Fibroblast of lung (primary cell): ENCODE measurements around the gene ZBTB42. TPM values are rescaled to one million over a fixed set of nuclear protein-coding genes. Genes with fewer than 3 reads are reported as not detected.

Experiments
- DNase-seq, 2 donors: peaks; one replicate each; pipeline versions ENCODE4 v3.0.0 to v3.0.0-alpha.2; 2010; ENCODE audit warnings: low read depth in 2 of 2
- H2AFZ ChIP-seq: 2 replicates; pipeline ENCODE4 v1.5.1; 2012; ENCODE audit warnings: low read length, control low read depth, inconsistent platforms
- H3K27ac ChIP-seq: 2 replicates; pipeline ENCODE4 v1.5.1; 2011; ENCODE audit warnings: low read length, control low read depth; ENCODE audit not compliant: insufficient read depth
- H3K27me3 ChIP-seq: 2 replicates; pipeline ENCODE4 v1.5.1; 2011; ENCODE audit warnings: mild to moderate bottlenecking, low read length; ENCODE audit not compliant: control insufficient read depth, insufficient read depth
- H3K36me3 ChIP-seq: 2 replicates; pipeline ENCODE4 v1.5.1; 2011; ENCODE audit warnings: low read length; ENCODE audit not compliant: control insufficient read depth, insufficient read depth
- H3K4me1 ChIP-seq: 2 replicates; pipeline ENCODE4 v1.5.1; 2011; ENCODE audit warnings: low read length; ENCODE audit not compliant: control insufficient read depth, insufficient read depth; ENCODE audit errors: extremely low read depth
- H3K4me2 ChIP-seq: 2 replicates; pipeline ENCODE4 v1.5.1; 2011; ENCODE audit warnings: low read length, control low read depth; ENCODE audit not compliant: insufficient read depth; ENCODE audit errors: extremely low read depth
- H3K4me3 ChIP-seq, 4 experiments: fragments of 200-600 bp in 1 of 4; sonication (generic) in 1 of 4; replicated peaks in 1 of 4; 2 replicates each; pipeline ENCODE4 v1.5.1; 2011 to 2016; ENCODE audit warnings: low read length in 4 of 4, low read depth in 3 of 4, mild to moderate bottlenecking in 3 of 4, control low read depth in 2 of 4, inconsistent platforms in 1 of 4, mixed read lengths in 1 of 4; ENCODE audit not compliant: insufficient read depth in 1 of 4; ENCODE audit errors: control extremely low read depth in 1 of 4
- H3K79me2 ChIP-seq: 2 replicates; pipeline ENCODE4 v1.5.1; 2012; ENCODE audit warnings: mild to moderate bottlenecking, low read length, inconsistent platforms; ENCODE audit not compliant: control insufficient read depth, insufficient read depth
- H3K9ac ChIP-seq: 2 replicates; pipeline ENCODE4 v1.5.1; 2011; ENCODE audit warnings: mild to moderate bottlenecking, low read length, control low read depth; ENCODE audit not compliant: insufficient read depth
- H3K9me3 ChIP-seq: 2 replicates; pipeline ENCODE4 v1.5.1; 2012; ENCODE audit warnings: low read depth, low read length; ENCODE audit not compliant: control insufficient read depth, insufficient read depth
- H4K20me1 ChIP-seq: 2 replicates; pipeline ENCODE4 v1.5.1; 2011; ENCODE audit warnings: low read length; ENCODE audit not compliant: control insufficient read depth, insufficient read depth; ENCODE audit errors: extremely low read depth
- EZH2 ChIP-seq: IDR thresholded peaks from 2 replicates; pipeline ENCODE4 v1.5.1; 2012; ENCODE audit warnings: low read length, control low read depth, mild to moderate bottlenecking; ENCODE audit errors: missing control alignments
- polyA plus RNA-seq, 2 donors: library from polyadenylated mRNA; depleted of rRNA in 1 of 2; stranded (reverse) in 1 of 2; unstranded in 1 of 2; fragments of >200 nt; gene quantifications; 2 replicates each; pipeline ENCODE4 v1.2.1, GENCODE V29; 2011 to 2012; ENCODE audit warnings: missing spikeins in 1 of 2
- total RNA-seq: library from RNA; depleted of rRNA; stranded (reverse); fragments of >200 nt; gene quantifications from 2 replicates; pipeline ENCODE4 v1.2.1, GENCODE V29; 2014
- TF ChIP-seq, protein P1 (sequence below), 2 donors: IDR thresholded peaks in 1 of 2; conservative IDR thresholded peaks in 1 of 2; 1 replicate in 1 of 2; 2 replicates in 1 of 2; pipeline ENCODE4 v1.5.1; 2011 to 2012; ENCODE audit warnings: low read length in 2 of 2, control low read depth in 1 of 2, inconsistent platforms in 1 of 2, low read depth in 1 of 2, mild to moderate bottlenecking in 1 of 2

ZBTB42 gene
- total and polyA plus RNA-seq, 2 donors (not counting 1 experiment from before 2014, with no cell fraction given) = 1.1 to 2.3 TPM

DNA sequence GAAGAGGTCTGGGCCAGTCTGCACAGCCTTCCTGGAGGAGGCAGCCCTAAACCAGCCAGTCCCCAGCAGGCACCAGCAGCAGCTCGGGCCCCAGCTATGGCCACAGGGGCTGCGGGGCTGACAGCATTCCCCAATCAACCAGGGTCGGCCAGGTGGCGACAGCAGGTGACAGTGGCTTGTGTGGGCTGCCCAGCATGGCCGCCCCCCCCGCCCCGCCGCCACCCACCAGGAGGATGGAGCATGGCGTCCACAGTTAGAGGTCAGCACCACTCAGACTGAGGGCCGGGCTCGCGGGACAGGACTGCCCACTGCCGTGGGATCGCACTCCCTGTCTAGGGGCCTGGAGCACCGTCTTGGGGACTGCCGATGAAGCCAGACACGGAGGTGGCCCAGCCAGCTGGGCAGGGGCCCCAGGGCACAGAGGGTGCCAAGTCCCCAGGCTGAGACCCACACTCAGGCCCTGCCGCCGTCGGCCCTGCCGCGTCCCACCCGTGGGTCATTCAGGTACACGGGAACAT lies 20.3 kb upstream of the ZBTB42 start:
- H2AFZ ChIP-seq = no peak overlapping the region
- H3K27me3 ChIP-seq = no peaks in the 10 kb centered on the region
- no peaks in the 10 kb centered on the region for H3K79me2 ChIP-seq
- H3K9ac ChIP-seq = no peak overlapping the region
- TF ChIP-seq, protein P1, sequence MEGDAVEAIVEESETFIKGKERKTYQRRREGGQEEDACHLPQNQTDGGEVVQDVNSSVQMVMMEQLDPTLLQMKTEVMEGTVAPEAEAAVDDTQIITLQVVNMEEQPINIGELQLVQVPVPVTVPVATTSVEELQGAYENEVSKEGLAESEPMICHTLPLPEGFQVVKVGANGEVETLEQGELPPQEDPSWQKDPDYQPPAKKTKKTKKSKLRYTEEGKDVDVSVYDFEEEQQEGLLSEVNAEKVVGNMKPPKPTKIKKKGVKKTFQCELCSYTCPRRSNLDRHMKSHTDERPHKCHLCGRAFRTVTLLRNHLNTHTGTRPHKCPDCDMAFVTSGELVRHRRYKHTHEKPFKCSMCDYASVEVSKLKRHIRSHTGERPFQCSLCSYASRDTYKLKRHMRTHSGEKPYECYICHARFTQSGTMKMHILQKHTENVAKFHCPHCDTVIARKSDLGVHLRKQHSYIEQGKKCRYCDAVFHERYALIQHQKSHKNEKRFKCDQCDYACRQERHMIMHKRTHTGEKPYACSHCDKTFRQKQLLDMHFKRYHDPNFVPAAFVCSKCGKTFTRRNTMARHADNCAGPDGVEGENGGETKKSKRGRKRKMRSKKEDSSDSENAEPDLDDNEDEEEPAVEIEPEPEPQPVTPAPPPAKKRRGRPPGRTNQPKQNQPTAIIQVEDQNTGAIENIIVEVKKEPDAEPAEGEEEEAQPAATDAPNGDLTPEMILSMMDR (conservative IDR thresholded peaks at IDR 0.05 in 1 of 2, IDR thresholded peaks at IDR 0.05 in 1 of 2; ENCODE audit: low read depth in 1 of 2, low read length in 2 of 2) = no peak
- no peak for TF ChIP-seq EZH2
- no peak overlapping the region for H3K4me3 ChIP-seq
- no peak overlapping the region for H3K4me2 ChIP-seq
- no peak for DNase-seq
- no peak overlapping the region for H3K27ac ChIP-seq
- no peaks in the 10 kb centered on the region for H3K9me3 ChIP-seq
- H4K20me1 ChIP-seq = no peaks in the 10 kb centered on the region
- no peaks in the 10 kb centered on the region for H3K4me1 ChIP-seq
- peaks cover 10% of the 10 kb centered on the region for H3K36me3 ChIP-seq

DNA sequence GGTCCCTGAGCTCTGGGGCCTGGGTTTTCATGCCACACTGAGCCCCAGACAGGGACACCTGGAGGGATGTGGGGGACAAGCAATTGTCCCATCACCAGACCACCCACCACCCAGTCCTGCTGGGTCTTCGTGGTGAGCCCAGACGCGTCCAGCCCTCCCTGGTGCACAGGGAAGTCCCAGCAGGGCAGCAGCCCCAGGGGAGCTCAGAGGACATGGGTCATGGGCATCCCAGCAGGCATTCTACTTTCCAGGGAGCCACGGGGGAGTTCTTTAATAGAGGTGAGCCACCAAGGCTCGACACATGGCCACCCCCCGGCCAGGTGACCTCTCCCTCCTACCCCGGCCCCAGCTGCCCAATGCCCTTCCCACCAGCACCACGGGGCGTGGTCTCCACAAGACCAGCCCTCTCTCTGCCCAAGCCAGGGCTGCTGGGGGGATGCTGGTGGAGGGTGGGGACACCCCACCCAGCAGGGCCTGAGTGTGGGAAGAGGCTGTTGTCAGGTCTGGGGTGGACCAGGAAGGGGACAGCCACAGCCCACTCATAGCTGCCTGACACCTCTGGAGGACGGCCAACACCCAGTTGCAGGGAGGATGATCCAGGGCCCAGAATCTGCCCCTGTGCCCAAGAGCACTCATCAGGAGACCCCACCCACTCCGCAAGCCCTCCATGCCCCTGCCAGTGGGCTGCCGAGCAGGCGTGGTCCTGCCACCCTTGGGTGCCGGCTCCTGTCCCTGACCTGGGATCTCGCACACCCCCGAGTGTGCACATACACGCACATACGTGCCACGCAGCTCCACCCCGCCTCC lies 19.4 kb upstream of the ZBTB42 start:
- no peak overlapping the region for H3K4me2 ChIP-seq
- H4K20me1 ChIP-seq = no peaks in the 10 kb centered on the region
- H3K9me3 ChIP-seq = no peaks in the 10 kb centered on the region
- H3K4me3 ChIP-seq = no peak overlapping the region
- H3K27ac ChIP-seq = no peak overlapping the region
- no peak for DNase-seq
- TF ChIP-seq EZH2 = no peak
- TF ChIP-seq, protein P1 (conservative IDR thresholded peaks at IDR 0.05 in 1 of 2, IDR thresholded peaks at IDR 0.05 in 1 of 2; ENCODE audit: low read depth in 1 of 2, low read length in 2 of 2) = no peak
- no peaks in the 10 kb centered on the region for H3K27me3 ChIP-seq
- H3K9ac ChIP-seq = no peak overlapping the region
- no peaks in the 10 kb centered on the region for H3K4me1 ChIP-seq
- H3K36me3 ChIP-seq = peaks cover 9% of the 10 kb centered on the region
- H3K79me2 ChIP-seq = no peaks in the 10 kb centered on the region
- H2AFZ ChIP-seq = no peak overlapping the region

DNA sequence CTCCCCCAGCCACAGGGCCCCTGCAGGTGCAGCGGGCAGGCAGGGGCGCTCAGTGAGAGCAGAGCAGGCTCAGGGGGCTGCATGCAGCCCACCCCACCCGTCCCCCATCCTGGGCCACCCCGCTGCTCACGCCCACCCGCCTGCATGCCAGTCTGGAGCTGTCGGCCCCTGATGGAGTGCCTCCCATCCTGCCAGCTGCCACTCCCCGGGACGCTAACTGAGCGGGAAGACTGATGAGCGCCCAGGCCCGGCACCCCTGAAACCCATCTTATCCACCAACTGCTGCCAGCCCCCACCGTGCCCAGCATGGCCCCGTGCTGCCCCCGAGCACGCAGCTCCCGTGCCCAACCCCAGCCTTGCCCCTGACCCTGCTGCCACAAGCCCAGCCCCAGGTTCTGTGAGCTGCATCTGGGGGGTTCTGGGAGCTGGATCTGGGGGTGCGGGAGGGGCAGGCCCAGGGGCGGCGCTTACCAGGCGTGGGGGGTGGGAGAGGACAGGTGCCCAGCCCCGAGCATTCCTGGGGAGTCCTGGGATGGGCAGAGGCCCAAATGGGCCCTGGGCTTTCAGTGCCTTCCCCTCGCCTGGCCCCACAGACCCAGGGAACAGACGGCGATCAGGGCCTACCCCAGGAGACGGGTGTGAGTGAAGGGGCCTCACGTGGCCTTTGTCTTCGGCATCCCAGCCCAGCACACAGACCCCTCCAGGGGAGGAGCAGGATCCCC lies 18.7 kb upstream of the ZBTB42 start:
- TF ChIP-seq, protein P1 (conservative IDR thresholded peaks at IDR 0.05 in 1 of 2, IDR thresholded peaks at IDR 0.05 in 1 of 2; ENCODE audit: low read depth in 1 of 2, low read length in 2 of 2) = no peak
- no peak for TF ChIP-seq EZH2
- H3K4me1 ChIP-seq = no peaks in the 10 kb centered on the region
- no peak overlapping the region for H3K27ac ChIP-seq
- no peaks in the 10 kb centered on the region for H3K27me3 ChIP-seq
- H3K36me3 ChIP-seq = peaks cover 5% of the 10 kb centered on the region
- no peak overlapping the region for H3K4me2 ChIP-seq
- no peak overlapping the region for H3K9ac ChIP-seq
- no peaks in the 10 kb centered on the region for H3K9me3 ChIP-seq
- H4K20me1 ChIP-seq = no peaks in the 10 kb centered on the region
- H3K4me3 ChIP-seq = no peak overlapping the region
- DNase-seq = no peak
- no peak overlapping the region for H2AFZ ChIP-seq
- H3K79me2 ChIP-seq = no peaks in the 10 kb centered on the region
